Measurements from ENCODE around the gene ODAD4.

The ODAD4 gene

DNA sequence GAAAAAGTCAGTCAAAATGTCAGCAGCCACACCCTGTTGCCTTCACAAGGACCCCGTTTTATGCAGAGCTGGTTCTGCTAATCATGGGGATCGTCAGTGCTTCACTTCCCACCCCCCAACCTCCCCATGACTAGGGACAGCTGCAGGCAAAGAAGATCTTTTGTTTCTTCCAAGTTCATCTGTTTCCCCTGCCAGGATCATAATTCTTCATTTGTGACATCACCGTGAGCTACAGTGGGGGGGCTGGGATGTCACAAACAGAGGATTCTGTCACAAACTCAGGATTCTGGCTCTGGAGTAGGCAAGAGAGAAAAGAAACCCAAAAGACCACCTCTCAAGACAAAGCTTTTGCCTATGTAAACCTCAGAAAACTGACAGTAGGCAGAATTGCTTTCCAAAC lies 62.2 kb downstream of the ODAD4 start:
- in situ Hi-C loops (cut with MboI; ENCODE audit: low sequenced_read_pairs, unreplicated experiment) = no loop called here
- no peak for DNase-seq (ENCODE audit: low spot score)
- TF ChIP-seq, protein P1, sequence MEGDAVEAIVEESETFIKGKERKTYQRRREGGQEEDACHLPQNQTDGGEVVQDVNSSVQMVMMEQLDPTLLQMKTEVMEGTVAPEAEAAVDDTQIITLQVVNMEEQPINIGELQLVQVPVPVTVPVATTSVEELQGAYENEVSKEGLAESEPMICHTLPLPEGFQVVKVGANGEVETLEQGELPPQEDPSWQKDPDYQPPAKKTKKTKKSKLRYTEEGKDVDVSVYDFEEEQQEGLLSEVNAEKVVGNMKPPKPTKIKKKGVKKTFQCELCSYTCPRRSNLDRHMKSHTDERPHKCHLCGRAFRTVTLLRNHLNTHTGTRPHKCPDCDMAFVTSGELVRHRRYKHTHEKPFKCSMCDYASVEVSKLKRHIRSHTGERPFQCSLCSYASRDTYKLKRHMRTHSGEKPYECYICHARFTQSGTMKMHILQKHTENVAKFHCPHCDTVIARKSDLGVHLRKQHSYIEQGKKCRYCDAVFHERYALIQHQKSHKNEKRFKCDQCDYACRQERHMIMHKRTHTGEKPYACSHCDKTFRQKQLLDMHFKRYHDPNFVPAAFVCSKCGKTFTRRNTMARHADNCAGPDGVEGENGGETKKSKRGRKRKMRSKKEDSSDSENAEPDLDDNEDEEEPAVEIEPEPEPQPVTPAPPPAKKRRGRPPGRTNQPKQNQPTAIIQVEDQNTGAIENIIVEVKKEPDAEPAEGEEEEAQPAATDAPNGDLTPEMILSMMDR (IDR thresholded peaks at IDR 0.05; ENCODE audit: borderline replicate concordance, control extremely low read depth, extremely low read depth, insufficient read depth, missing control alignments) = no peak

DNA sequence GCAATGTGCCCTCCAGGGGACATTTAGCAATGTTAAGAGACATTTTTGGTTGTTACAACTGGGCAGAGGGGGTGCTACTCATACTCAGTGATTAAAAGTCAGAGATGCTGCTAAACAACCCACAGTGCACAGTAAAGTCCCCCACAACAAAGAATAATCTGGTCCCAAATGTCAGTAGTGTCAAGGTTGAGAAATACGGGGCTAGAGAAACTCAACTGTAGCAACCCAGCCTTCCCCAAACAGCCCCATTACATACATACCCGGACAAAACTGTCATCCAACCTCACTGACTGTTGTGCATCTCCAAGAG lies 66.4 kb downstream of the ODAD4 start:
- DNase-seq (ENCODE audit: low spot score) = no peak
- in situ Hi-C loops (cut with MboI; ENCODE audit: low sequenced_read_pairs, unreplicated experiment) = no loop called here
- TF ChIP-seq, protein P1 (IDR thresholded peaks at IDR 0.05; ENCODE audit: borderline replicate concordance, control extremely low read depth, extremely low read depth, insufficient read depth, missing control alignments) = no peak

DNA sequence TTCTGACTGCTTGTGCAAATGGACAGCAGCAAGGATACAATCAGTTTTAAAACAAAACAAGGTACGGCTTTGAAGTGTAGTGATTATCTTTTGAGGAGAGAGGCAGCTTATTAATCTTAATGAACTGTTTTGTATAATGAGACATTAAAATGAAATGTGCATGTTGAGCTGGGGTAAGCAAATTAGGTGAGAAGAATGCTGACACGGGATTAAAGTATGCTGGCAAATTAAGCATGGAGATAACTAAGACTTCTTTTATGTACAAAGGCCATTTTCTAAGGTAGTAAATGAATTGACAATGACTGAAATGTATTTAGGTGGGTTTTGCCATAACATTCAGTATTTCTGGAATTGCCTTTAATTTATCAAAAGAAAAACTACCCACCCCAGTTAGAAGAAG lies 68.1 kb downstream of the ODAD4 start:
- in situ Hi-C loops (cut with MboI; ENCODE audit: low sequenced_read_pairs, unreplicated experiment) = no loop called here
- DNase-seq (ENCODE audit: low spot score) = no peak
- TF ChIP-seq, protein P1 (IDR thresholded peaks at IDR 0.05; ENCODE audit: borderline replicate concordance, control extremely low read depth, extremely low read depth, insufficient read depth, missing control alignments) = no peak

DNA sequence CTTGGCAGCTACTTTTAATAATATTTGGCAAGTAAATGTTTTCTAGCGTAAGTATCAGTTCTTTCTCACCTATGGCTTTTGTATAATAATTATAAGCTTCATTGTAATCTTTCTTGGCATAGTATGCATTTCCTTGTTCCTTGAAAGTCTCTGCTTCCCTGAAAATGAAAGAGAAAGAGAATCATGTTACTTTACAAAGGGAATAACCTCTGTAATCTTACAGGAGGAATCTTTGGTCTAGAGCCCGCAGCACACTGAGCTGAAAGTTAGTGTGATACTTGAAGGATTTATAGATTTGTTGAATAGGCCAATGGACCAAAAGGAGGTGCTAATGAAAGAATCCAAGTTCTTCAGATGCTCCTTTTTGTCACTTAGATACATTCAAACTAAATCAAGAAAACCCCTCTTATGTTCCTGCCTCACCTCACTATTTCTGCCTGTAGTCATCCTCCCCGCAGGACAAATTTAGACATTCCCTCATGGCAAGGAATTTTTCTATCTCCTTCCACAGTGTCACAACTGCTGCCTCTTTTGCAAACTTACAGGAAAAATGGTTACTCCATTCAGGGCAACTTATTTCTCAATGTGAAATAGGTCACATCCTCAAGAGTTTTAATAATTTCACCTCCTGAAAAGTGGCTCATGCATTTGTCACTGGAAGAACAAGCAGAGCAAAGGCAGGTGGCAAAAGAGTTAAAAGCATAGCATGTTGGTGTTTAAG lies 70.2 kb downstream of the ODAD4 start:
- TF ChIP-seq, protein P1 (IDR thresholded peaks at IDR 0.05; ENCODE audit: borderline replicate concordance, control extremely low read depth, extremely low read depth, insufficient read depth, missing control alignments) = no peak
- in situ Hi-C loops (cut with MboI; ENCODE audit: low sequenced_read_pairs, unreplicated experiment) = no loop called here
- DNase-seq (ENCODE audit: low spot score) = no peak

DNA sequence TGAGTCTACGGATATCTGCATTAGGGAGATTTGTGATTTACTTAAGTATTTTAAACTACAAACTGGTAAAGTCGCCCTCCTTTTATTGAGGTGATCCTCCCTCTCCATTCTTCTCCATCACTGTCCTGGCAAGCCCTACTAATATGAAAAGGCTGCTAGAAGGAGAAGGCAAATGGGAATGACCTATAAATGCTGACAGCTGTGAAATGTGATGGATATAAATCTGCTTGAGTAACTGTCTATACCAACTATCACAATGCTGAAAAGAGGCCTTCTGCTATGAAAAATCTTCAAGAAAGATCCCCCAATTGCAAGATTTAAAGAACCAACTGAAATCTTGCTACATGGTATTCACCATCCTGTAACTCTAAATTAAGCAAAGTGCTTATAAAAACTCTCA lies 71.3 kb downstream of the ODAD4 start:
- DNase-seq (ENCODE audit: low spot score) = no peak
- TF ChIP-seq, protein P1 (IDR thresholded peaks at IDR 0.05; ENCODE audit: borderline replicate concordance, control extremely low read depth, extremely low read depth, insufficient read depth, missing control alignments) = no peak
- in situ Hi-C loops (cut with MboI; ENCODE audit: low sequenced_read_pairs, unreplicated experiment) = no loop called here

DNA sequence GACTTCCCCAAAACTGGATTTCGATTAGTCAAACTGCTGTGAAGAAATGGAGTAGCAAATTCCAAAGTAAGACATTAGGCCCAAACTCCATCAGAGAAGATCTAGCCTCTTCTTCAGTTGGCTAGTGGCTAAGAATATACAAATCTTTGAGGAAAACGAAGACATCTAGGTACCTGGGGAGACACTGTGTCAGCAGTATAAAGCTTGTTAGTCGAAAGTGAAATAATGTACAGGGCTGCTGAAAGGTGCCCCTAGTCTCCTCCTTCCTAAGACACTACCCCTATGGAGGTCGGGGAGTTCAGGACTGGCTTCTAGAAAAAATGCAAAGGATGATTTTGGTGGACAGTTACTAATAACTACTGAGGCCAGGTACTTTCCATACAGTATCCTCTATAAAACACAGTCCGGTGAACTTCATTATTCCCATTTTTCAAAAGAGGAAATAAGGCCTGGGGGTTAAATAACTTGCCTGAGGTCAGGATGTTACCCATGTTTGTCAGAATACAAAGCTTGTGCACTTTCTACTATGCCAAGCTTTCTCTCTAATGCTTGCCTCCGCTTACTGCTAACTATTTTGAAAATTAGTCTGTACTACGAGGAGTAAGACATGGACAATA lies 71.9 kb downstream of the ODAD4 start:
- in situ Hi-C loops (cut with MboI; ENCODE audit: low sequenced_read_pairs, unreplicated experiment) = no loop called here
- TF ChIP-seq, protein P1 (IDR thresholded peaks at IDR 0.05; ENCODE audit: borderline replicate concordance, control extremely low read depth, extremely low read depth, insufficient read depth, missing control alignments) = no peak

More for the DNA sequence above, 71.9 kb downstream of the ODAD4 start:
- no peak for DNase-seq (ENCODE audit: low spot score)

Measured in GM13976 (cell line).